ENCODE measurements around the gene RFLNA. TPM values are rescaled to one million over a fixed set of nuclear protein-coding genes. Genes with fewer than 3 reads are reported as not detected.

Gene RFLNA
- total RNA-seq, 4 donors from 2014 or later = 3.9 to 13.7 TPM; not detected in 2

GRCh38 chr12:124310178-124310577, 15.3 kb downstream of the RFLNA start:
- no peaks in the 10 kb centered on the region for H3K4me1 ChIP-seq
- H3K4me3 ChIP-seq = no peak overlapping the region
- intact Hi-C loops (cut with DNase I; ENCODE audit: low total_unique reads) = loop anchor here (10.0 kb wide), 1 partner anchor 255 kb away; no protein-coding TSS in a partner anchor
- H3K27ac ChIP-seq = no peak overlapping the region
- H3K9me3 ChIP-seq = no peaks in the 10 kb centered on the region
- H3K36me3 ChIP-seq = no peaks in the 10 kb centered on the region
- H3K27me3 ChIP-seq = no peaks in the 10 kb centered on the region
- DNase-seq = no peak
- TF ChIP-seq CTCF (IDR thresholded peaks at IDR 0.05) (no peak), POLR2A (IDR thresholded peaks at IDR 0.05) (no peak)

- Histone ChIP-seq H3K4me1 (no peaks in the 10 kb centered on the region), H3K4me3 (no peak overlapping the region), H3K27ac (no peak overlapping the region), H3K27me3 (no peaks in the 10 kb centered on the region), H3K36me3 (no peaks in the 10 kb centered on the region), H3K9me3 (no peaks in the 10 kb centered on the region)
- intact Hi-C loops (cut with DNase I; ENCODE audit: low total_unique reads) = loop anchor here (10.0 kb wide), 1 partner anchor 256 kb away; no protein-coding TSS in a partner anchor
- TF ChIP-seq CTCF (IDR thresholded peaks at IDR 0.05) (no peak), POLR2A (IDR thresholded peaks at IDR 0.05) (no peak)
- DNase-seq = no peak
Measured at GRCh38 chr12:124310785-124311184, 15.9 kb downstream of the RFLNA start.

GRCh38 chr12:124311292-124312109, 16.6 kb downstream of the RFLNA start:
- no peaks in the 10 kb centered on the region for H3K9me3 ChIP-seq
- intact Hi-C loops (cut with DNase I; ENCODE audit: low total_unique reads) = loop anchor here (10.0 kb wide), 1 partner anchor 257 kb away; no protein-coding TSS in a partner anchor
- TF ChIP-seq POLR2A (IDR thresholded peaks at IDR 0.05) (no peak), CTCF (IDR thresholded peaks at IDR 0.05) (no peak)
- no peak for DNase-seq
- H3K4me3 ChIP-seq = no peak overlapping the region
- H3K27me3 ChIP-seq = no peaks in the 10 kb centered on the region
- H3K4me1 ChIP-seq = no peaks in the 10 kb centered on the region
- H3K36me3 ChIP-seq = no peaks in the 10 kb centered on the region
- H3K27ac ChIP-seq = no peak overlapping the region

GRCh38 chr12:124312601-124313000, 17.7 kb downstream of the RFLNA start:
- H3K36me3 ChIP-seq = no peaks in the 10 kb centered on the region
- H3K9me3 ChIP-seq = no peaks in the 10 kb centered on the region
- no peak overlapping the region for H3K27ac ChIP-seq
- H3K27me3 ChIP-seq = no peaks in the 10 kb centered on the region
- DNase-seq = no peak
- H3K4me1 ChIP-seq = no peaks in the 10 kb centered on the region
- no peak overlapping the region for H3K4me3 ChIP-seq
- no peak for TF ChIP-seq CTCF (IDR thresholded peaks at IDR 0.05)
- TF ChIP-seq POLR2A (IDR thresholded peaks at IDR 0.05) = no peak
- intact Hi-C loops (cut with DNase I; ENCODE audit: low total_unique reads) = loop anchor here (10.0 kb wide), 1 partner anchor 258 kb away; no protein-coding TSS in a partner anchor

GRCh38 chr12:124314207-124314606, 19.3 kb downstream of the RFLNA start:
- no peak for DNase-seq
- Histone ChIP-seq H3K27ac (no peak overlapping the region), H3K27me3 (no peaks in the 10 kb centered on the region), H3K4me3 (no peak overlapping the region), H3K9me3 (no peaks in the 10 kb centered on the region), H3K4me1 (no peaks in the 10 kb centered on the region), H3K36me3 (no peaks in the 10 kb centered on the region)
- intact Hi-C loops (cut with DNase I; ENCODE audit: low total_unique reads) = loop anchor here (10.0 kb wide), 1 partner anchor 259 kb away; no protein-coding TSS in a partner anchor
- TF ChIP-seq POLR2A (IDR thresholded peaks at IDR 0.05) (no peak), CTCF (IDR thresholded peaks at IDR 0.05) (no peak)

All from uterus (tissue), 4 donors.